Uterus (tissue), 2 donors: ENCODE measurements around the gene PBX1.

Source experiments
- CTCF ChIP-seq, 4 experiments: fragments of 200-600 bp in 2 of 4; fragments of 450-650 bp in 2 of 4; sonication (generic) in 2 of 4; IDR thresholded peaks; one replicate each; pipeline ENCODE4 v1.5.1; 2016 to 2019; ENCODE audit warnings: antibody characterized with exemption in 4 of 4, mild to moderate bottlenecking in 2 of 4, moderate library complexity in 1 of 4
- POLR2A ChIP-seq, 2 donors: fragments of 450-650 bp; IDR thresholded peaks; one replicate each; pipeline ENCODE4 v1.6.1; 2016; ENCODE audit warnings: antibody characterized with exemption in 2 of 2, mild to moderate bottlenecking in 1 of 2, moderate library complexity in 1 of 2

GRCh38 chr1:164586591-164586990 is 27.6 kb downstream of the PBX1 start:
- TF ChIP-seq CTCF (IDR thresholded peaks at IDR 0.05) (no peak), POLR2A (IDR thresholded peaks at IDR 0.05) (no peak)
